Esophagus squamous epithelium (tissue), 5 donors: ENCODE results near the gene AGFG2. TPM values are rescaled to one million over a fixed set of nuclear protein-coding genes. Genes with fewer than 3 reads are reported as not detected.

Experiments
- DNase-seq: peaks from one replicate; lab custom pipeline; 2025; lab: John Stamatoyannopoulos, UW
- H3K27ac ChIP-seq, 4 donors: fragments of 200-600 bp; sonication (generic); one replicate each; pipeline ENCODE4 v1.5.1; 2016 to 2019; ENCODE audit warnings: mild to moderate bottlenecking in 1 of 4
- H3K27me3 ChIP-seq, 4 donors: fragments of 200-600 bp; sonication (generic); 1 replicate in 3 of 4; 2 replicates in 1 of 4; pipeline versions ENCODE4 v1.5.1 to v1.6.0; 2017 to 2021; ENCODE audit warnings: antibody characterized with exemption in 1 of 4
- H3K36me3 ChIP-seq, 3 donors: fragments of 200-600 bp; sonication (generic); one replicate each; pipeline ENCODE4 v1.5.1; 2016 to 2019
- H3K4me1 ChIP-seq, 3 donors: fragments of 200-600 bp; sonication (generic); one replicate each; pipeline ENCODE4 v1.5.1; 2017 to 2019
- H3K4me3 ChIP-seq, 4 donors: fragments of 200-600 bp; sonication (generic); 1 replicate in 3 of 4; 2 replicates in 1 of 4; pipeline ENCODE4 v1.5.1; 2016 to 2019; ENCODE audit warnings: mild to moderate bottlenecking in 2 of 4, moderate library complexity in 1 of 4
- H3K9me3 ChIP-seq, 3 donors: fragments of 200-600 bp; sonication (generic); one replicate each; pipeline ENCODE4 v1.5.1; 2016 to 2019
- CTCF ChIP-seq, 6 experiments: fragments of 450-650 bp in 4 of 6; fragments of 200-600 bp in 2 of 6; sonication (generic) in 2 of 6; IDR thresholded peaks; one replicate each; pipeline ENCODE4 v1.5.1; 2016 to 2019; ENCODE audit warnings: antibody characterized with exemption in 6 of 6, mild to moderate bottlenecking in 4 of 6, moderate library complexity in 4 of 6
- POLR2A ChIP-seq, 4 donors: fragments of 450-650 bp; IDR thresholded peaks; one replicate each; pipeline ENCODE4 v1.6.1; 2017; ENCODE audit warnings: antibody characterized with exemption in 4 of 4, mild to moderate bottlenecking in 4 of 4, moderate library complexity in 3 of 4
- WGBS, 2 donors: methylation state at CpG; one replicate each; pipeline ENCODE4 v1.1.5; 2018; 5-methylcytosine and 5-hydroxymethylcytosine counted together
- intact Hi-C: fragments of 100-400 bp; cut with DNase I; formaldehyde crosslinking; loops from one replicate; pipeline ENCODE4 v1.15.0; 2022
- total RNA-seq, 4 donors: library from RNA; depleted of rRNA; stranded (reverse); fragments of >200 nt; gene quantifications; one replicate each; pipeline ENCODE4 v1.1.0, GENCODE V29; 2016
- donor health status: DM: yes; HTN: yes; CAD: no.

AGFG2 gene
- total RNA-seq, 4 donors from 2014 or later, result 14.5 to 49.2 (median 26.6) TPM

GRCh38 chr7:100571829-100572116 lies 32.8 kb downstream of the AGFG2 start:
- Histone ChIP-seq H3K36me3 (peaks cover 19 to 37% (median 24%) of the 10 kb centered on the region in 3 donors), H3K4me1 (peaks cover 12 to 48% (median 19%) of the 10 kb centered on the region in 3 donors), H3K27ac (no peak overlapping the region), H3K27me3 (peaks cover 0 to 17% (median 0%) of the 10 kb centered on the region in 4 donors), H3K4me3 (no peak overlapping the region), H3K9me3 (no peaks in the 10 kb centered on the region)
- WGBS, 2 donors, result 83 to 86% methylated on average over 1 to 2 of the region's 2 CpGs
- DNase-seq, result no peak
- intact Hi-C loops, result no loop called here
- TF ChIP-seq POLR2A (IDR thresholded peaks at IDR 0.05), result no peak
- no peak for TF ChIP-seq CTCF (IDR thresholded peaks at IDR 0.05)

- no peak overlapping the region for H3K4me3 ChIP-seq
- WGBS, 2 donors, result 83 to 93% methylated on average over 6 to 11 of the region's 20 CpGs
- peaks cover 0 to 17% (median 0%) of the 10 kb centered on the region in 4 donors for H3K27me3 ChIP-seq
- peaks cover 26 to 44% (median 29%) of the 10 kb centered on the region in 3 donors for H3K36me3 ChIP-seq
- peaks cover 12 to 42% (median 19%) of the 10 kb centered on the region in 3 donors for H3K4me1 ChIP-seq
- H3K9me3 ChIP-seq, result no peaks in the 10 kb centered on the region
- TF ChIP-seq CTCF (IDR thresholded peaks at IDR 0.05) (no peak), POLR2A (IDR thresholded peaks at IDR 0.05) (no peak)
- DNase-seq, result no peak
- H3K27ac ChIP-seq, result no peak overlapping the region
- intact Hi-C loops, result no loop called here
Observed at GRCh38 chr7:100572281-100572948, 33.4 kb downstream of the AGFG2 start.

- Histone ChIP-seq H3K9me3 (no peaks in the 10 kb centered on the region), H3K4me1 (peaks cover 12 to 35% (median 19%) of the 10 kb centered on the region in 3 donors), H3K36me3 (peaks cover 33 to 51% (median 35%) of the 10 kb centered on the region in 3 donors), H3K27ac (no peak overlapping the region), H3K4me3 (no peak overlapping the region), H3K27me3 (peaks cover 0 to 17% (median 0%) of the 10 kb centered on the region in 4 donors)
- no peak for TF ChIP-seq POLR2A (IDR thresholded peaks at IDR 0.05)
- TF ChIP-seq CTCF (IDR thresholded peaks at IDR 0.05), result no peak
- no peak for DNase-seq
- WGBS, 2 donors, result 90 to 100% methylated on average over 1 to 2 of the region's 30 CpGs
- intact Hi-C loops, result no loop called here
Observed at GRCh38 chr7:100572949-100573675, 34.1 kb downstream of the AGFG2 start.

- Histone ChIP-seq H3K36me3 (peaks cover 40 to 58% (median 40%) of the 10 kb centered on the region in 3 donors), H3K4me1 (peaks cover 12 to 28% (median 19%) of the 10 kb centered on the region in 3 donors), H3K4me3 (no peak within 1 kb of the TSS), H3K9me3 (no peaks in the 10 kb centered on the region), H3K27ac (no peak within 1 kb of the TSS), H3K27me3 (peaks cover 0 to 17% (median 0%) of the 10 kb centered on the region in 4 donors)
- intact Hi-C loops, result no loop called here
- WGBS, 2 donors, result no CpG with 5 or more reads among the region's 70 CpGs
- DNase-seq, result no peak
- no peak for TF ChIP-seq CTCF (IDR thresholded peaks at IDR 0.05)
- no peak for TF ChIP-seq POLR2A (IDR thresholded peaks at IDR 0.05)
Observed at GRCh38 chr7:100573691-100574361, 34.8 kb downstream of the AGFG2 start, which contains the start of gene SAP25. Gene SAP25 (minus strand): TSS chr7:100573900. CDS start chr7:100573742, 158 bp downstream.
